Stimulated activated CD4-positive, alpha-beta T cell treated with anti-CD3 and anti-CD28 coated beads, Interleukin-4, amount 100 ng/mL, for 4 hours (primary cell): ENCODE results near the gene DBF4.
A peak's percentile ranks its signal among the peaks of the same experiment; 100 is the strongest.
"Not testable (repeated sequence)": the region's sequence is repeated elsewhere in the genome, so short reads cannot be mapped to it uniquely, and the experiment has no call there.

Source experiments
- DNase-seq, 2 experiments: peaks; one replicate each; pipeline ENCODE4 v3.0.0-alpha.2; 2020

The DBF4 gene

DNA sequence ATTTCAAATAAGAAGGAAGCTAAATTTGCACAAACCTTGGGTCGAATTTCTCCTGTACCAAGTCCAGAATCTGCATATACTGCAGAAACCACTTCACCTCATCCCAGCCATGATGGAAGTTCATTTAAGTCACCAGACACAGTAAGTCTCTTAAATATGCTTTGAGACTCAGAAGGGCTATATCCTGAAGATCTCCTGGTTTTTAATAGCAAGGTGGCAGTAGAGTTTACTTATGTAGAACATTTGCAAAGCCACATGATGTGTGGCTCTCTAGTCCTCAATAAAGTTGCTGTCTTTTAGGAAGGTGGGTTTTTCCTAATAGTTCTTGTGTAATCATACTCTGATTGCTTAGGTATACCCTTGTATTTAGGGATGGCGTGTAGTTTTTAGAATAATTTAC, 8.7 kb downstream of the DBF4 start:
- no peak for DNase-seq

DNA sequence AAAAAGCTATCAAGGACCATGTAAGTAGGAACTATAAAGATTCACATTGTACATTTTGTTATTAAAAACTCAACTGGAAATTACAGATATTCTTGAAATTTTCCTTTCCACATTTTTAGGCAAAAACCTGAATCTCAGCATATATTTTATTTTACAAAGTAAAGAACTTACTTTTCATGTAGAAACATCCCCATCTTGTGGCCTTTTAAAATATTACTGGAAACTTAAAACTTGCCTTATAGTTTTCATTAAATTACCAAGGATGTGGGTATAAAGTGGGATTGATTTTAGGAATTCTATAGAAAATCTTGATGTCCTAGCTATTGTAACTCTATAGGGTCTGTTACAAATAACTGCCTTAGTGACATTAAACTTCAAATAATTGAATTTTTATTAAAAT, 10.6 kb downstream of the DBF4 start:
- no peak for DNase-seq

DNA sequence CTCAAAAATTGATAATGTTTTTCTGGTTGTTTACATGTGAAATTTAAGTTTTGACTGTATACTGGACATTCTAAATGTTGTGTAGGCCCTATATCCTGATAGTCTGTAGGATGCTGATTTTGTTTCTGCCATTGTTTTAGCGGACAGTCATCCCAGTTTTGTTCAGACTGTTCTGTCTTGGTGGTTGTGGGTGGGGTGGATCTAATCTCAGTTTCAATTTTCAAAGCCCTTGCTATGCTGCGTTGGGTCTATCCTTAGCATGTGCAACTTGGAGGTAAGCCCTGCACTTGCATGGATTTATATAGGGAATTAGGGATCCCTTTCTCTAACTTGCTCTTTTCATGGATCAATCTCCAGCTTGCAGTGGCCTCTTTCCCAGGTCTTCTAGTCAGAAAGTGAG, 19.1 kb downstream of the DBF4 start:
- DNase-seq, result no peak

DNA sequence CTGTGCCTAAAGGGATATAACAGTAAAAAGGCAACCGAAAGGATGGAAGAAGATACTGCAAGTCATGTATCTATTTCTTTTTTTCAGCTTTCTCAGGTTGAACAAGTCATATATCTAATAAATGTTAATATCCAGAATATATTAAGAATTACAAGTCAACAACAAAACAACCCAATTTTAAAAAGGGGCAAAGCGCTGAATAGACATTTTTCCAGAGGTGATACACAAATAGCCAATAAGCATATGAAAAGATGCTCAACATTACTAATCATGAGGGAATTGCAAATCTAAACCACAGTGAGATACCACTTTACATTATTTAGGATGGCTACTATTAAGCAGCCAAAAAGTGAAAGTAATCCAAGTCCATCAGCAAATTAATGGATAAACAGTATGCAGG, 23.0 kb downstream of the DBF4 start:
- DNase-seq, result no peak

DNA sequence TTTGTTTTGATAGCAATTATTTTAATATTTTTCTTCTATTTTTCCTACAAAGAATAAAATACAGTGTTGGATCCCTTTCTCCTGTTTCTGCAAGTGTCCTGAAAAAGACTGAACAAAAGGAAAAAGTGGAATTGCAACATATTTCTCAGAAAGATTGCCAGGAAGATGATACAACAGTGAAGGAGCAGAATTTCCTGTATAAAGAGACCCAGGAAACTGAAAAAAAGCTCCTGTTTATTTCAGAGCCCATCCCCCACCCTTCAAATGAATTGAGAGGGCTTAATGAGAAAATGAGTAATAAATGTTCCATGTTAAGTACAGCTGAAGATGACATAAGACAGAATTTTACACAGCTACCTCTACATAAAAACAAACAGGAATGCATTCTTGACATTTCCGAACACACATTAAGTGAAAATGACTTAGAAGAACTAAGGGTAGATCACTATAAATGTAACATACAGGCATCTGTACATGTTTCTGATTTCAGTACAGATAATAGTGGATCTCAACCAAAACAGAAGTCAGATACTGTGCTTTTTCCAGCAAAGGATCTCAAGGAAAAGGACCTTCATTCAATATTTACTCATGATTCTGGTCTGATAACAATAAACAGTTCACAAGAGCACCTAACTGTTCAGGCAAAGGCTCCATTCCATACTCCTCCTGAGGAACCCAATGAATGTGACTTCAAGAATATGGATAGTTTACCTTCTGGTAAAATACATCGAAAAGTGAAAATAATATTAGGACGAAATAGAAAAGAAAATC, 31.0 kb downstream of the DBF4 start:
- DNase-seq, result not testable (repeated sequence)

DNA sequence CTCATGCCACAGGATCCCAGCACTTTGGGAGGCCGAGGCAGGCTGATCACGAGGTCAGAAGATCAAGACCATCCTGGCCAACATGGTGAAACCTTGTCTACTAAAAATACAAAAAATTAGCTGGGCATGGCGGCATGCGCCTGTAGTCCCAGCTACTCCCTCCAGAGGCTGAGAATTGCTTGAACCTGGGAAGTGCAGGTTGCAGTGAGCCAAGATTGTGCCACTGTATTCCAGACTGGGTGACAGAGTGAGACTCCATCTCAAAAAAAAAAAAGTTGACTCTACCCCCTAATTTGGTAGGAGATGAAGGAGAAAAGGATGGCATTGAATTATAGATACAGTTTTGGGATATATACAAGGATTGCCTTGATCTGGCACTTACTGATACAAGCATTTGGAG, 32.5 kb downstream of the DBF4 start:
- not testable (repeated sequence) for DNase-seq

DNA sequence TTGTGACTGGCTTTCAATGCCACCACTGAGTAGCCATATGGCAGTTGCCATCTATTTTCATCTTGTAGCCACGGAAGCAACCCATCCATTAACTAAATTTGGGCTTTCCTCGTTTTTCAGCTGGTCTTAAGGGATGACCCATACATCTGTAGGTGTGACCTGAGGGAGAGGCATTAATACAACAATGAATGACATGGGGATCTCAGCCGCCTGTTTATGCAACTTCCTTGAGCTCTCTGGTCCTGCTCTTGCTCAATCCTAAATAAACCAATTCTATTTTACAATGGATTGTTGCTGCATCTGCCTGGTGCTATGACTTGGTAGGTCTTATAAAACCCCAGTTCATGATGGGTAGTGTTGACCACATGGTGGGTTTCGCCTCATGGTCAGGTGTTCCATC, 35.8 kb downstream of the DBF4 start:
- DNase-seq, result no peak

DNA sequence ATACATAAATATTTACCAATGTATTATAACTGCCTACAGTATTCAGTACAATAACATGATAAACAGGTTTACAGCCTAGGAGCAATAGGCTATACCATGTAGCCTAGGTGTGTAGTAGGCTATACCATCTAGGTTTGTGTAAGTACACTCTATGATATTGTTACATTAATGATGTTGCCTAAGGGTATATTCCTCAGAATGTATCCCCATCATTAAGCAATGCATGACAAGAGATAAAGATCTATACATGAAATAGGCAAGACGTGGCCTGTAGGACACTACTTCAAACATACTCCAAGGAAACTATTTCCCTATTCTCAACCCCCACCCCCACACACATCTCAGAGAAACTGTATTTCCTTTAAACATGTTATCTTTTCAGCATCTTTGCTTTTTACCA, 42.4 kb downstream of the DBF4 start:
- DNase-seq, result no peak

DNA sequence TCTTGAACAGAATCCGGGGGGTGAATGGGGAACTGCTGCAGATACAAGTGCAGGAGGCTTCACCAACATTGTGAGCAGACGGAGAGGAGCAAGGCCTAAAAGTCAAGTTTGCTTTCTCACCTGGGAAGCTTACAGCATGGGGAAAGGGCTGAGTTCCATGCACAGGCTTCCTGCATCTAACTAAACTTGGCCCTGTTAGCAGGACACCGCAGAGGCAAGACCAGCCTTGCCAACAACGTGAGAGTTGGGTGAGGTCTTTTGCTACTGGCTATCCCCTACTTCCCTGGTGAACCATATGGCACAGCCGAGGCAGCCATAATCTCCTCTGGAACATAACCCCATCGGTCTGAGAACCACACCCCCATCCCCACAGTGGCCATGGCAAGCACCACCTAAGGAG, 43.6 kb downstream of the DBF4 start:
- DNase-seq, result no peak

DNA sequence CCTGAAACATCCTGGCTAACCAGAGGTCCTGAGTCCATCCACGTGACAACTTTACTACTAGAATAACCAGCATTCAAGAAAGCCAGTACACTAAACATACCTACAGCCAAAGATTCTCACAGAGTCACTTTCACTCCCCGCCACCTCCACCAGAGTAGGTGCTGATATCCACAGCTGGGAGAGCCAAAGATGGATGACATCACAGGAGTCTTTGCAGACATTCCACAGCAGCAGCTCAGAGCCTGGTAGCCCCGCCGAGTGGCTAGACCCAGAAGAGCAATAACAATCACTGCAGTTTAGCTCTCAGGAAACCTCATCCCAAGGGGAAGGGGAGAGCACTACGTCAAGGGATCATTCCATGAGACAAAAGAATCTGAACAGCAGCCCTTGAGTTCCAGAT, 44.3 kb downstream of the DBF4 start:
- no peak for DNase-seq

DNA sequence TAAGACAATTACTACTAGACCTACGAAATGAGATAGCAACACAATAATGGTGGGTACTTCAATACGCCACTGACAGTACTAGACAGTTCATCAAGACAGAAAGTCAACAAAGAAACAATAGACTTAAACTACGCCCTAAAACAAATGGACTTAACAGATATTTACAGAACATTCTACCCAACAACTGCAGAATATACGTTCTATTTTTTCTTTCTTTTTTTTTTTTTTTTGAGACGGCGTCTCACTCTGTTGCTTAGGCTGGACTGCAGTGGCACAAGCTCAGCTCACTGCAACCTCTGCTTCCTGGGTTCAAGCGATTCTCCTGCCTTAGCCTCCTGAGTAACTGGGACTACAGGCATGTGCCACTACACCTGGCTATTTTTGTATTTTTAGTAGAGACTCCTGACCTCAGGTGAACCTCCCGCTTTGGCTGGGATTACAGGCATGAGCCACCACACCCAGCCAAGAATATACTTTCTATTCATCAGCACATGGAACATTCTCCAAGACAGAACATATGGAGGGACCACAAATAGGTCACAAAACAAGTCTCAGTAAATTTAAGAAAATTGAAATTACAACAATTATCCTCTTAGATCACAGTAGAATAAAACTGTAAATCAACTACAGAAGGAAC, 46.6 kb downstream of the DBF4 start:
- DNase-seq, result not testable (repeated sequence)

DNA sequence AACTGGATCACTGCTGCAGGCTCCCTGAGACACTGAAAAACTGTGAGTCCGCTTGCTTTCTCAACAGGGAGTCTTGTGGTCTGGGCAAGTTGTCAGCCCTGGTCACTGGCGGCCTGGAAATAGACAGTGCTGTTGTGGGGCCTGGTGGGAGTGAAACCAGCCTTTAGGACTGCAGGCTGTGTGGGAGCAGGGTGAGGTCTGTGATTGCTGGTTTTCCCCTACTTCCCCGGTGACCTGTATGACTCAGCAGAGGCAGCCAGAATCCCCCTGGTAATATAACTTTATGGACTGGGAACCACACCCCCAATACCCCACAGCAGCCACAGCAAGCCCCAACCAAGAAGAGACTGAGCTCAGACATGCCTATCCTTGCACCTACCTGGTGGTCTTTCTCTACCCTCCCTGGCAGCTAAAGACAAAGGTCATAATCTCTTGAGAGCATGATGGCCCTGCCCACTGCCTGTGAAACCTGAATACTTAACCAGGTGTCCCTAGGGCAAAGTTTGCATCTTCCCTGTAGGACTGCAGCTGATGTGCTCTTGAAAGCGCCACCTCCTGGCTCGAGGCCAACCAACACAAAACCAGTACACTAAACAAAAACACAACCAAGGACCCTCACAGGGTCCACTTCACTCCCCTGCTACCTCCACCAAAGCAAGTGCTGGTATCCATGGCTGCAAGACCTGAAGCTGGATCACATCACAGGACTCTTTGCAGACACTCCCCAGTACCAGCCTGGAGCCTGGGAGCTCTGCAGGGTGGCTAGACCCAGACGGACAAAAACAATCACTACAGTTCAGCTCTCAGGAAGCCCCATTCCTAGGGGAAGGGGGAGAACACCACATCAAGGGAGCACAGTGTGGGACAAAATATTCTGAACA, 50.5 kb downstream of the DBF4 start:
- no peak for DNase-seq

DNA sequence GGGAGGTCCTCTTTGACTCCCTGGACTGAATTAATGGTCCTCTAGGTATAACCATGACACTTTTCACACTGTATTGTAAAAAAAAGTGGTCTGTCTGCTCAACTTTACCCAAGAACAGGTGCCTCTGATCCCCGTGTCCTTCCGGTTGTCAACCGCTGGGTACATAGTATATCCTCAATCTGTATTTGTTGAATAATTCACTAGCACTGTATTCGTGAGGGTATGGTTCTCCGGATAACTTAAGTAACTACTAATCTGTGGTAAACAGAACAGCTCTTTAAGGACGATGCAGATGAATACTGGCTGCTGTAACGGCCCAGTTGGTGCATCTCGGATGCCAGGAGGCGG, 57.3 kb downstream of the DBF4 start:
- DNase-seq, result no peak

DNA sequence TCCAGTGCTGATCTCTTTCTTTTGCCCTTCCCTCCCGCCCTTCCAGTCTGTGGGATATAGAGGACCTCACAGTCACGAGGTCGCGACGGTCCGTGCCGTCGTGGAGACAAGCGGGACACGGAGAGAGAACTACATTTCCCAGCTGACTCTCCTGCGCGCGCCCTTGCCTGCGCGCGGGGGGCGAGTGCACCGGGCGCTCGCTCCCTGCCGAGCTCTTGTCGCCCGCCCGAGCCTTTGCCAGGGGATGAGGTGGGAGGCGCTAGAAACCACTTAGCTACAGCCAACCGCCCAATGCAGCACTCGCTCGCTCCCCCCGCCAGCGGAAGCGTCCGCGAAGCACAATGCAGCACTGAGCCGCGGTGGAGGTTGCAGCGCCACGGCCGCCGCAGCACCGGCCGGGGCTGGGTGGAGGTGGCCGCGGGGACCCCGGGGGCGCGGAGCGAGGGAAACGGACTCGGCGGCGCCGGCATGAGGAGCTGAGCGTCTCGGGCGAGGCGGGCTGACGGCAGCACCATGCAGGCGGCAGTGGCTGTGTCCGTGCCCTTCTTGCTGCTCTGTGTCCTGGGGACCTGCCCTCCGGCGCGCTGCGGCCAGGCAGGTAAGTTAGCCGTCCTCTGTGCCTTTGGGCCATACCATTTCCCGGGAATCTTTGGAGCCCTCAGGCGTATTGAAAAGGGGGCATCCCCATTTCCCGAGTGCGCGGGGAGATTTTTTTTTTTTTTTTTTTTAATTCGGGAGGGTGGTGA, 57.8 kb downstream of the DBF4 start, which contains the start of gene ADAM22:
Gene ADAM22 (plus strand): TSS at position 299 of the 746 bp plus-strand sequence. CDS start 215 bp downstream, at position 514.
- peak; percentile 68 to 76 for DNase-seq

DNA sequence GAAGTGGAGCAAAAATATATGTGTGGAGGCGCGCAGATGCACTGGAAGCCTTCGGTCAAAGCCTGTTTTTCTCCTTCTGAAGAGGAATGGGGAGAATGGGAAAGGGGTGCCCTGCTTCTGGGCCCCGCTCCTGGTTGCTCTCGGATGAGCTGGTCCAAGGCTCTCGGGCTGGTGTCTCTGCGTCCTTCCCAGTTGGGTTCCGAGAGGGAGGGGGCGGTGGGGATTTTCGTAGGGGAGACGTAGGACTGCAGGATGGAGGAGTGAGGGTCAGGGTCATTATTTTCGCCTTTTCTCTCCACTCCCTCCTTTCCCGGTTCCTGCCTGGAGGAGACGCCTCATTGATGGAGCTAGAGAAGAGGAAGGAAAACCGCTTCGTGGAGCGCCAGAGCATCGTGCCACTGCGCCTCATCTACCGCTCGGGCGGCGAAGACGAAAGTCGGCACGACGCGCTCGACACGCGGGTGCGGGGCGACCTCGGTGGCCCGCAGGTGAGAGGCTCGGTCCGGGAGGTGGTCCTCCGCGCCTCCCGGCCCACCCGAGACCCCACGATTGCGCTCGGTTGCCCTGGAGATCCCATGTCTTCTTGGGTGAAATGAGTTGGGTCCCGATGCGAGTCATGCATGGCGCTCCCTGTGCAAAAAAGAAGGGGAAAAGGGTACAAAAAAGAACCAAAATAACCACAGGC, 58.5 kb downstream of the DBF4 start:
- peak in 1 of 2 experiments; percentile 11 for DNase-seq

DNA sequence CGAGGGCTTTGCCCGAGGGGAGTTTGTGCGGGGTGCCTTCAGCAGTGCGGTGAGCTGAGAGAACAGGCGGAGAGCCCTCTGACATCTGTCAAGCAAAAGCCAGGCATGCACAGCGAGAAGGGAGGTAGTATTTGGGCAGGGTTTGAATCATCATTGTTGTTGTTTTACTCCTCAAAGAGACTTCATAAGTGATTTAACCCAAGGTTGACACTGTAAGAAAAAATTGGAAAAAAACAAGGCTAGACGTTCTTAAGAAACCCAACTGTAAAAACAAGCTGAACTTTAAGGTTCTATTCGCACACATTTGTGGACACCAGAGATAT, 59.1 kb downstream of the DBF4 start:
- no peak for DNase-seq

DNA sequence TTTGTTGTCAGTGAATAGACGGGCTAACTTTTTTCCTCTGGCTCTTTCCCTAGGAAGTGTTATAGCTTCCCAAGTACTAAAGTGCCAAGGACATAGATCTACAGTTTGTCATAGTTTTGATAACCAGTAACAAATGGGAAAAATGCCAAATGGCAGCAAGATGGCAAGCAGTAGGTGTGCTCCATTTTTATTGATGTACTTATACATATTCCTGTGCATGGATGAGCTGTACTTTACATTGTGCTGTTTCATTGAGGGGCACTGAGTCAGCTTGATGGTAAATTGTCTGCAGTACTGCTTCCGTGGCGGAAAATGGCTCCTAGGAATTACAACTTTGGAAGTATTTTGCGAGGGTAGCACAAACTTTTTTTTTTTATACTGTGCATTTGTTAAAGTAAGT, 64.8 kb downstream of the DBF4 start:
- no peak for DNase-seq

DNA sequence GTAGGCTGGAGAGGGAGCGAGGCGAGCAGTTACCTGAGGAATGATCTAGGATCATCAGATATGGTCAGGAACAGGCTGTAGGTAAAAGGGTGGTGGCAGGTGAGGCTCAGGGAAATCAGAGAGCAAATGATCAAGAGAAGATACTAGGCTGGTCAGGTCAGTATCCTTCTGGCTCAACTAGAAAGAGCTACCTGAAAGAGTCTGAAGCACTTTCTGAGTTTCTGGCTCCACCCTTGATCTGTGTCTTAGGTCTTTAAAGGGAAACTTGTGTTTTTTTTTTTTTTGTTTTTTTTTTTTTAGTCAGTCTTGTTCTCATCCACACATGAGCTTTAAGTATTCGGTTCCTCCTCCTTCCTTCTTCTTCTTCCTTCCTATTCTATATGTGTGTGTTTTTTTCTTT, 68.3 kb downstream of the DBF4 start:
- no peak for DNase-seq

DNA sequence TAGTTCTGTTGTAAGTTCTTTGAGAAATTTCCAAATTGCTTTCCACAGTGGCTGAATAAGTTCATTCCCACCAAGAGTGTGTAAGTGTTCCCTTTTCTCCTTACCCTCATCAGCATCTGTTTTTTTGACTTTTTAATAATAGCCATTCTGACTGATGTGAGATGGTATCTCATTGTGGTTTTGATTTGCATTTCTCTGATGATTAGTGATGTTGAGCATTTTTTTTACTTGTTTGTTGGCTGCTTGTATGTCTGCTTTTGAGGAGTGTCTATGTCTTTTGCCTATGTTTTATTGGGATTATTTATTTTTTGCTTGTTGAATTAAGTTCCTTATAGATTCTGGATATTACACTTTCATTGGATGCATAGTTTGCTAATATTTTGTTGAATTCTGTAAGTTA, 69.6 kb downstream of the DBF4 start:
- not testable (repeated sequence) for DNase-seq

DNA sequence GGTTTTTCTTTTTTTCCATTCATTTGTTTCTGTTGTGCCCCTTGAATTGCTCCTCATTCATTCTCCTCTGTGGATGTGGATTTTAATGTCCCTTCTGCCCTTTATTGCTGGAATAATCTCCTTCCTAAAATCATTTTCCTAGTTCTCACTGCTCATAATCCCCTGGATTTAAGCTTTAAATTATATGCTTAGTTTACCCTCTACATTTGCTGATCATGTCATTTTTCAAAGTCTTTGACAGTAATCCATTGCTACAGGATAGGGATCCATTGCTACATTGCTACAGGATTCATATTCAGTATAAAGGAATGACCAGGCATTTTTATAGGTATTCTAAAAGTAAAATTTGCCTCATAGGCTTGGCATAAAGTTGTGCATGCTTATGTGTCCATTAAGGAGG, 72.1 kb downstream of the DBF4 start:
- no peak for DNase-seq
